Measurements from ENCODE around the gene NLRC5.

Gene NLRC5, protein sequence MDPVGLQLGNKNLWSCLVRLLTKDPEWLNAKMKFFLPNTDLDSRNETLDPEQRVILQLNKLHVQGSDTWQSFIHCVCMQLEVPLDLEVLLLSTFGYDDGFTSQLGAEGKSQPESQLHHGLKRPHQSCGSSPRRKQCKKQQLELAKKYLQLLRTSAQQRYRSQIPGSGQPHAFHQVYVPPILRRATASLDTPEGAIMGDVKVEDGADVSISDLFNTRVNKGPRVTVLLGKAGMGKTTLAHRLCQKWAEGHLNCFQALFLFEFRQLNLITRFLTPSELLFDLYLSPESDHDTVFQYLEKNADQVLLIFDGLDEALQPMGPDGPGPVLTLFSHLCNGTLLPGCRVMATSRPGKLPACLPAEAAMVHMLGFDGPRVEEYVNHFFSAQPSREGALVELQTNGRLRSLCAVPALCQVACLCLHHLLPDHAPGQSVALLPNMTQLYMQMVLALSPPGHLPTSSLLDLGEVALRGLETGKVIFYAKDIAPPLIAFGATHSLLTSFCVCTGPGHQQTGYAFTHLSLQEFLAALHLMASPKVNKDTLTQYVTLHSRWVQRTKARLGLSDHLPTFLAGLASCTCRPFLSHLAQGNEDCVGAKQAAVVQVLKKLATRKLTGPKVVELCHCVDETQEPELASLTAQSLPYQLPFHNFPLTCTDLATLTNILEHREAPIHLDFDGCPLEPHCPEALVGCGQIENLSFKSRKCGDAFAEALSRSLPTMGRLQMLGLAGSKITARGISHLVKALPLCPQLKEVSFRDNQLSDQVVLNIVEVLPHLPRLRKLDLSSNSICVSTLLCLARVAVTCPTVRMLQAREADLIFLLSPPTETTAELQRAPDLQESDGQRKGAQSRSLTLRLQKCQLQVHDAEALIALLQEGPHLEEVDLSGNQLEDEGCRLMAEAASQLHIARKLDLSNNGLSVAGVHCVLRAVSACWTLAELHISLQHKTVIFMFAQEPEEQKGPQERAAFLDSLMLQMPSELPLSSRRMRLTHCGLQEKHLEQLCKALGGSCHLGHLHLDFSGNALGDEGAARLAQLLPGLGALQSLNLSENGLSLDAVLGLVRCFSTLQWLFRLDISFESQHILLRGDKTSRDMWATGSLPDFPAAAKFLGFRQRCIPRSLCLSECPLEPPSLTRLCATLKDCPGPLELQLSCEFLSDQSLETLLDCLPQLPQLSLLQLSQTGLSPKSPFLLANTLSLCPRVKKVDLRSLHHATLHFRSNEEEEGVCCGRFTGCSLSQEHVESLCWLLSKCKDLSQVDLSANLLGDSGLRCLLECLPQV (N-terminal part only)

DNA sequence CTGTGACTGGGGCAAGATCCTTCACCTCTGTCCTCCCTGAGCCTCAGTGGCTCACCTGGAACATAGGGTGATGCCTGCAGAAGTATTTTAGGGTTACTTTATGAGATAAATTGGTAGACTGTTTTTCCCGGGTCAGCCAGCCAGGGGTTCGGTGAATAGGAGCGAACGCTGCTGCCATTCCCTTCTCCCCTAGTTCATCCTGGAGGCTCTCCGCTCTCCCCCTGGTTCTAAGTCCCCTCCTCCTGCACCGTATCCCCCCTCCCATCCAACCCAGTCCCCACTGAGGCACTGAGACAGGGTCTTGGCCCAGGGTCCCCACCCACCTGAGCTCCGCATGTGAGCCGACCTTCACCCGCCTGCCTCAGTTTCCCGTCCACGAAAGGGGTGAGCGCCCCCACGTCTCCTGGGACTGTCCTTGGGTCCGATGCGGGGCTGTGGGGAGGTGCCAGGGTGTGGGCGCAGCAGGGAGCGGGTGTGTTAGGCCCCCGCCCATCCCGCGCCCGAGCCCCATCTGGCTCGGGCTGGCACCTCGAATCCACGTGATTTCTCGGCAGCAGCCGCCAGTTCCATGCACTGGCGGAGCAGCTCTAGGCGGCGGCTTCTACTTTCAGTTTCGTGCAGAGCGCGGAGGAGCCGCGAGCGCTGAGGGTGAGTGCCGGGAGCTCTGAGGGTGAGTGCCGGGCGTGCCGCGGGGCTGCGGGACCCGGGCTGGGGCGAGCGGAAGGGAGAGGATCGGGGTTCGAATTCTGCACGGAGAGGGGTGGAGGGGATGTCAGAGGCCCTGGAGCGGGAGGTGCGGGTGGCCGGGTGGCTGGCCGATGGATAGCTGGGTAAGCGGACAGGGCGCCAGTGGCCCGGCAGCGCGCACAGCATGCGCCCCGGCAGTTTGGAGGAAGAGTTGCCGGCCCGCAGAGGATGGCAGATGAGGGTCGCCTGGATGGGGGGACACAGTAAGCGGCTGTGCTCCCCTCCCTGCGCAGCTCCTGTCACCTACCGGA, at the start of gene NLRC5:
NLRC5 (plus strand) TSS at position 610 of the 998 bp plus-strand sequence. CDS start 31,156 bp downstream, outside the sequence.
- peak; percentile 87 for DNase-seq

DNA sequence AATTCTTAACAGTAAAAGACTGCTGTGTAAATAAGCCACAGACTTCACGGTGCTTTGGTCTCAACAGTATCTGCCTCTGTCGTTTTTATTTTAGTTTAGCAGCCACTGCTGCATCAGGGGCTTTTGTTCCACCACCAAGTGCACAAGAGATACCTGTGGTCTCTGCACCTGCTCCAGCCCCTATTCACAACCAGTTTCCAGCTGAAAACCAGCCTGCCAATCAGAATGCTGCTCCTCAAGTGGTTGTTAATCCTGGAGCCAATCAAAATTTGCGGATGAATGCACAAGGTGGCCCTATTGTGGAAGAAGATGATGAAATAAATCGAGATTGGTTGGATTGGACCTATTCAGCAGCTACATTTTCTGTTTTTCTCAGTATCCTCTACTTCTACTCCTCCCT, 49.6 kb upstream of the NLRC5 start:
- DNase-seq = no peak

DNA sequence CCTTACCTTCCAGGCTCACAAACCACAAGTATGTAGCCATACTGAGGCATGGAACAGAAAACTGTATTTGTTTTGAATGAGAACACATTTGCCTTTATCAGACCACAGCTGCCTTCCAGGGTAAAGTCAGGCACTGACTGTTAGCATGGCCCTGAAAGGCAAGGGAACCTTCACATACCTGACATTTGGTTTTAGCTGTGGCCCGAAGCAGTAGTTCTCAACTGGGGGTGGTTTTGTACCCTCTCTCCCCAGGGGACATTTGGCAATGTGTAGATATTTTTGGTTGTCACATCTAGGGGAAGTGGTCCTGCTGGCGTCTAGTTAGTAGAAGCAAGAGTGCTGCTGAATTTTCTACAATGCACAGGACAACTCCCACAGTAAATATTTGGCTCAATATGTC, 48.3 kb upstream of the NLRC5 start:
- DNase-seq = no peak

DNA sequence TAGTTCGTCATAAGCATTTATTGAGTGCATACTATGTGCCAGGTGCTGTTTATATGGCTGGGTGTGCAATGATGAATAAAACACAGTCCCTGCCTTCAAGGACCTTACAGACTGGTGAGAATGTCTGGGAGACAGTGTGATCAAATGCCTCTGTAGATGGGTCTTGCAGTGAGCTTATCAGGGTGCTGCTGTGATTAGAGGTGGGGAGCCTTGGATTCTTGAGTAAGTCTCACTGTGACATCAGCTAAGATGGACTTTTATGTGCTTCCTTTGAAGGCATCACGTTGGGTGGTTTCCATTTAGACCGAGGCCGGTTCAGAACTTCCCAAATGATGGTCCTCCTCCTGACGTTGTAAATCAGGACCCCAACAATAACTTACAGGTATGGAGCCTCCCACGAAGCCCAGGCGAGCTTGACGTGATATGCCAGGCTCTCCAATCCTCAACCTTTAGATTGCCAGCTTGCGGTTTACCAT, 47.5 kb upstream of the NLRC5 start:
- no peak for DNase-seq

DNA sequence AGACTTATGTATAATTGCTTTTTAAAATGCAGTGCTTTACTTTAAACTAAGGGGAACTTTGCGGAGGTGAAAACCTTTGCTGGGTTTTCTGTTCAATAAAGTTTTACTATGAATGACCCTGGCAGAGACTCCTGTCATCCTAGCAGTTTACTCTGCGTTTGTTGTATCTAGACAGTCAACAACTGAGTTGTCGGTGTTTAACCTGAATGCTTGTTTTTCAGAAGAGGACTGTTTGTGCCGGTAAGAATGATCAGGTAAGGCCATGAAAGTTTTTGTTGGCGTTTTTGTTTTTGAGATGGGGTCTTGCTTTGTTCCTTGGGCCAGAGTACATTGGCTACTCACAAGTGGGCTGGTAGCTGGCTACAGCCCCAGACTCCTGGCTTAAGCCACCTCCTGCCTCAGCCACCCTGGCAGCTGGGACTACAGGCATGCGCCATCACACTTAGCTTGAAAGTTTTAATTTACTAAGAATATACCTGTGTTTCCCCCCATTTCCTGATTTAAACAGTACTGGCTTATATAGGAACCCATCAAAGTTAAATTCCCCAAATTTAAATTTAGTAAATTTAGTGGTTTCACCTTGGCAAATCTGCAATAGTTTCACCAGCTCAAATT, 45.5 kb upstream of the NLRC5 start:
- DNase-seq = no peak

DNA sequence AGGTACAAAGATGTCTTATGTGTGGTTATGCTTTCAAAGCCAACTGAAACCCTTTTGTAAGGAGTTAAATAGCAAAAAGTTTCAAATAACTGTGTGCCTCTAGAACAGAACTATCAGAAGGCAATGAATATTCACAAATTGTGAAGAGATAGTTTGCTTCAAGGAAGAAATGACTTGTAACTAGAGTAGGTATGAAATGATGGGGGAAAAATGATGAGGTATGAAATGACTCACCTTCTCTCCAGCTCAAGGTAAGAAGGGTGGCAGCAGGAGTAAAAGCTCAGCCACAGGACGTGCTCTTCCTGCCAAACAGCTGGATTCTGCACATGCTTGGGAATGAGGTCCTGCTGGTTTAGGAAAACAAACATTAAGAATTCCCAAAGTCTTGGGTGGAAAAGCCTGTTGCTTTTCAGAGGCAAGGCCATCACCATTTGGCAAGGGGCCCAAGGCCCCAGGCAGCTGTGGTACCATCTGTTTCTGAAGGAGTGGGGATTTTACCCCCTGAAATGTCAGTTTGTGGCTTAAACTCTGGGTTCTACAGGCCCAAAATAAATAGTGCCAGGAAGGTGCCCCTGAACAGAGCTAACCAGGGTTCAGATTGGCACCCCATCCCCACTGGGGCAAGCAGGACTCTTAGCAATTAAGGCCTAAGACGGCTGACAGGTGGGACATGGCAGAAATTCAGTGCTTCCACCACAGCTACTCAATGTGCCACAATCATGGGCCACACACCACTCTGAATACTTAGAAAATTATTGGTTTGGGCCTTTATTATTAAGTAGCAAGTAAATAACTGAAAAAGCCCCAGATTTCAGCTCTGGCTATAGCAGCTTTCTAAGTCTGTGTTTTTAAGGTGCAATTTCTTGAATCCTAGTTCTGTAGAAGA, 44.2 kb upstream of the NLRC5 start:
- peak; percentile 58 for DNase-seq

DNA sequence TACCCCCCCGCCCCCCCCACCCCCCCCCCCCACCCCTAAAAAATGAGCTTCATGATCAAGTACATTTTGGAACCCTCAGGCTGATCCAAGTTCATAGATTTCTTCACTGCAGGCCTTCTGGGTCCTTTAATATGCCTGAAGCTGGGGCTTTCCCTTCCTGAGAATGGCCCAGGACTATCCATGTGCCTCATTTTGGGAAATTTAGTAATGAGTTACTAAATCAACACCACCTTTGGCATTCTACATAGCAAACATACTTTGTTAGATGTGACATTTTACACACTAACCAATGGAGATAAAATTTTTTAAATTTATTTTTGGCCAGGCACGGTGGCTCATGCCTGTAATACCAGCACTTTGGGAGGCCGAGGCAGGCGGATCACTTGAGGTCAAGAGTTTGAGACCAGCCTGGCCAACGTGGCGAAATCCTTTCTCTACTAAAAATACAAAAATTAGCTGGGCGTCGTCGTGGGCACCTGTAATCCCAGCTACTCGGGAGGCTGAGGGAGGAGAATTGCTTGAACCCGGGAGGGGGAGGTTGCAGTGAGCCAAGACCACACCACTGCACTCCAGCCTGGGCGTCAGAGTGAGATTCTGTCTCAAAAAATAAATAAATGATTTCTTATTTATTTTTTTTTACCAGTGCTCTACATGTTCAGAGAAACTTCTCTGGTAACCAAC, 43.4 kb upstream of the NLRC5 start:
- no peak for DNase-seq

DNA sequence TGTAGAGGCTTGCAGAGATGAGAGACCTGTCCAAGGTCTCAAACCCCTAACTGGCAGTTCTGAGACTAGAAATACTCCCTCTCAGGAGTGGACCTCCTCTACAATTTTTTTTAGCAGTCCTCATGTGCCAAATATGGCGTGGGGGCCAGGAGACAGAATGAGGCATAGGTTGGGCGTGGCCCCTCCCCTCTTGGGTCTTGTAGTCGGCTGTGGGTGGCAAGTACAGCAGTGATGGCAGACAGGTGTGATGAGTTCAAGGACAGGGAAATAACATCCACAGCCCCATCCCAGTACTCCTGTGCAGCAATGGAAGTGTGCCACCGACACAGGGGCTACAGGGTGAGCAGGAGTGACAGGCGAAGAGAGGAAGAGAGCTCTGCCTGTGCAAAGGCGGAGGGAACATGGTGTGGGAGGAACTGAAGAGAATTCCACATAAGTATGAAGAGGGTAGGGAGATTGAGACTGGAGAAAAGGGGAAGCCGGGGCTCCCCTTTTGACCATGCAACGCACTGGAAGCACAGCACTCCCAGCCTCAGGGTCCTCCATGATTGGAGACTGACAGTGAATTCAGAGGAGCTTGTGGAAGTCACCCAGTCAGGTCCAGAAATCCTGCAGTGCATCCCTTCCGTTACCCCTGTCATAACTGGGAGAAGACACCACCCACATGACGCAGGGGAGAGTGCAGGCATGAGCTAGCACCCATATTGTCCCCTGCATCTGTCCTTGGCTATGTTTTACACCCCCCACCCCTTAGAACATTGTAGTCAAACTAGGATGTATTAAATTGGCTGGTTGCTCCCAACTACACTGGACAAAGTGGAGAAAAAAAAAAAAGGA, 42.4 kb upstream of the NLRC5 start:
- no peak for DNase-seq

DNA sequence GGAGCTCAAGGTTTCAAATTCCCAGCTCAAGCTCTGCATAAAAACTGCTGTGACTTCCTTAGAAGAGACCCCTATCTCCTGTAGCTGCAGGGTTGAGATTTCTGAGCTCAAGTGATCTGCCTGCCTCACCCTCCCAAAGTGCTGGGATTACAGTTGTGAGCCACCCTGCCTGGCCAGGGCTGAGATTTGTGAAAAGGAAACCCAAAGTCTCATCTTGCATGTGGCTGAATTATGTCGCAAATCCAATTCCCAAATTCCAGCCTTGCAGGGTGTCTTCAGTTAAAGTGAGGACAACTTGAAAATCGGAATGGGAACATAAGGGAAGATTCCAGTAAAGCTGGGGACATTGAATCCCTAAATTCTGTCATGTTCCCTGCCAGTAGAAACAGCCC, 41.8 kb upstream of the NLRC5 start:
- no peak for DNase-seq

DNA sequence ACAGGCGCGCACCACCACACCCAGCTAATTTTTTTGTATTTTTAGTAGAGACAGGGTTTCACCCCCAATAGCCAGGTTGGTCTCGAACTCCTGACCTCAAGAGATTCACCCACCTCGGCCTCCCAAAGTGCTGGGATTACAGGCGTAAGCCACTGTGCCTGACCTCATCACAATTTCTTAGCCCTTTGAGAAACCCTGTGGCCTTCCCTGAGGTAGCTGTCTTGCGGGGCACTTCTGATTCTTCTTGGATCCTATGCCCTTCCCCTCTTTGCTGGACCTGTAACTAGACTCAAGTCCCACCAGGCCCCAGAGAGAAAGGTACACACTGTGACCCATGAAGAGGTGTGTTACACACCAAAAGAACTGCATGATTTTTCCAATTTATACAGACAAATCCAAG, 41.1 kb upstream of the NLRC5 start:
- no peak for DNase-seq

DNA sequence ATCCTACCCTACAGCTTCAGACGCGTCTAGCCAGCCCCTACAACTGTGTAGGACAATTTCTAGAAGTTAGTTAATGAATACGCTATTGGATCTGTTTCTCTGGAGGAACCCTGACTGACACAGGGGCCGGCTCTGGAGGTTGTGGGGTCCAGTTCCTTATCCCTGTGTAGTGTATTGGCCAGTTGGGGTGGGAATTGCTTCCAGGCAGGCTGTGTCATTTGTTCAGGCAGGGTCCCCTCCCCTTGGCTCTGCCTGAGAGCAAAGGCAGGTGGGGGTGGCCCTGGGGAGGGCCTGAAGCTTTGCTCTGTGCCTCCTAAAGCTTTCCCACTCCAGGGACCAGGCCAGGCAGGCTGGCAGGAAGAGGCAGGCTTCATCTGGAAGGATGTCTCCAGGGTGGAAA, 39.3 kb upstream of the NLRC5 start:
- DNase-seq = no peak

DNA sequence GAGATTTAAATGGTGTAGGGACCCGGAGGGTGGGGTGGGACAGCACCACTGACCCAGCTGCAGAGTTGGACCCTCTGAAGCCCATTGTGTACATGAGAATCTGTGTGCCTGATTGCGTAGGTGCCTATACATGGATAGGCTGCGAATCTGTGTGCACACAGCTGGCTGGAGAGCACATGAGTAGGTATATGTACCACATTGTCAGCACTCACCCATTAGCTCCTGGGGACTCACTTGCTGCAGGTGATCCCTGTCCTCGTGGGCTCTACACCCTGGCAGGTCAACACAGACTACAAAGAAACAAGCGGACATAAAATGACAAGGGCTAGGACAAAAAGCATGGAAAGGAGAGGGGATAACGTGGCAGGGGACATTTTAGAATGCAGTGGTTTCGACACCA, 38.9 kb upstream of the NLRC5 start:
- no peak for DNase-seq

DNA sequence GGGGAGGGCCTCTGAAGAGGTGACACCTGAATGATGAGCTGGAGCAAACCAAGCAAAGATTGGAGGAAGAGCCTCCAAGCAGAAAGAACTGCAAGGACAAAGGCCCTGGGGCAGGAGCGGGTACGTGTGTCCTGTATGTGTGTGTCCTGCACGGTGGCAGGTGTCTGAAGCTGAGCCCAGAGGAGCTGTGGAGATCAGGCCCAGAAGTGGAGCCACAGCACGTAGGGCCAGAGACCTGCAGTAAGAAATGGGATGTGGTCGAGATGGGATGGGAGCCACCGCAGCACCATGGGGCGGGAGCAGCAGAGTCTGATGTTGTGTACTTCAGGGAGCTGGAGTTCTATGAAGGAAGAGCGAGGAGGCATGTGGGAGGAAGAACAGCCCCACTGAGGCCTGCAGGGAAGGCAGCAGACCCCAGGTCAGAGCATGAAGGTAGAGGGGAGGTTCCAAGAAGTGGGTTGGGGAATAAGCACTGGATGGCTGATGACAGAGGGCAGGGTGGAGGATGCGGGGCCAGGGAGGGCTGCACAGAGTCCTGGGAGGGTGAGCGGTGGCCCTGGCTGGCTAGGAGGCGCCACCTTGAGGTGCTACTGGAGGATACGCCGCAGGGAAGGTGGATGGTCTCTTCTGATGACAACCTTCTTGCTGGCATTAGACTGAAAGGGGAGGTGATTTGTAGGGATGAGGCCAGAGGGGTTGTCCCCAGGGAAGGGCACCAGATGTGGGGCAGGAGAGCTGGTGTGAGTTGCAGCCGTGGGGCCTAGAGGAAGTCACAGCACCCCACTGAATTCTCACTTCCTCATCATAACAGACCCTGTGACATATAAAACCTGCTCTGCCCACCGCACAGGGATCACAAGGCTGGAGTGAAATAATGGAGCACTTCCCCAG, 38.2 kb upstream of the NLRC5 start:
- DNase-seq = no peak

DNA sequence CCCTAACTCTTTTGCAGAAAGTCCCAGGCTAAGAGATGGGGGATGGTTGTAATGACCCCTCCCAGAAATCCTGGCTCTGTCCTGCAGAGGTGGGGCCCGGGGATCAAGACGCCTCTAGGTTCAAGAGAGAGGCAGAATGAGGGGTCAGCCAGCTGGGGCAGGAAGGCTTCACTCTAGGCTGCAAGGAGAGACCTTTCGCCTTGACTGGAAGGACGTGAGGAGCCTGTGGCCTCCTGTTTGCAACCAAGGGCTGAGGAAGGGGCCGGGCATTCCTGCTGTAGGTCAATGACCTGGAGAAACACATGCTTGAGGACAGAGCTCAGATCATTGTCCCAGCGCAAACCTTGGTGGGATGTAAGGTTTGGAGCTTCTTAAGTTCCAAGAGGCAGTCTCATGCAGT, 36.4 kb upstream of the NLRC5 start:
- no peak for DNase-seq

DNA sequence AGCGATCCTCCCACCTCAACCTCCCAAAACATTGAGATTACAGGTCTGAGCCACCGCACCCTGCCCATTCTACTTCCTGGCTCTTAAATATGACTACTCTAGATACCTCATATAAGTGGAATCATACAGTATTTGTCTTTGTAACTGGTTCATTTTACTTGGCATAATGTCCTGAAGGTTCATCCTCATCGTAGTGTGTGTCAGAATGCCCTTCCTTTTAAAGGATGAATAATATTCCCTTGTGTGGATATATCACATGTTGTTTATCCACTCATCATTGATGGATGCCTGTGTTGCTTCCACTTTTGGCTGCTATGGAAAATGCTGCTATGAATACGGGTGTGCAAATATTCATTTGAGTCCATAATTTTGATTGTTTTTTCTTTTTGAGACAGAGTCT, 33.3 kb upstream of the NLRC5 start:
- no peak for DNase-seq

DNA sequence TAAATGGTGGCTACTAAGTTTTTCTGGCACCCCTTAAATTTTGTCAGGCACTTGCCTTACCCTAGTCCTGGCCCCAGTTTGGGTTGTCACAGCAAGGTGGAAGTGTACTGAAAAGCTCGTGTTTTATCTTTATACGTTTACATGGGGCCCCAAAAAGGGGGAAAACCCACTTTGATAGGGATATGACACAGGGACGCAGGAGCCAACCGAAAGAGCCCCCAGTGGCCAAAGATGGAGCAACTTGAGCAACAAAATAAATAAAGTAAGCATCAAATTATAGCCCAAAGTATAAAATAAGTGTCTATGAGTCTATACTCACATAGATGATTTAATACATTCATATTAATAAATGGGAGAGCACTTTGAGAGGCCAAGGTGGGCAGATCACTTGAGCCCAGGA, 32.6 kb upstream of the NLRC5 start:
- no peak for DNase-seq

DNA sequence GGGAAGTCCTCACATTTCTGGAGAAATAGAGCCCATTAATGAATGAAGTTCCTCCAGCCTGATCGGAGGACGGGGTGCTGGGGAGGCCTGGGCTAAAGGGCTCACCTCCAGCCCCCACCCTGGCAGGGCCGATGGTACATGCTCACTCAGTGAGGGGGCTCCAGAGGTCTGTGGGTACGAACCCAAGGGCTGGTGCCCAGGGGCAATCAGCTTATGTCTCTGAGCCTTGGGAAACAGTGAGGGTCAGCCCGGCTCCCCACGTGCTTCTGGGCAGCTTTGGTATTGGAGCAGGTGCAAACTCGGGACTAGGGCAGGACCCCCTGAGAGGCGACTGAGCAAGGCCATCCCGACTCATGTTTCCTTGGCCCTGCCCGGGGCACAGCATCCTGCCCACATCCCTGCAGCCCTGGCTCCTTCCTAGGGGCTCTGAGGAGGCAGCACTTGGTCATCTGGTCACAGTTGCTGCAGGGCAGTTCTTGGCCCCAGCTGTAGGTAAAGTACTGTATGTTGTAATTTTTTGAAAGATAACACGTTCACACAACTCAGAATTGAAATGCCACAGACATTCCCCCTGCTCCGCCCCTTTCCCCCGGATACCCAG, 28.6 kb upstream of the NLRC5 start:
- no peak for DNase-seq
